HepG2 (cell line): ENCODE results near the gene CTF1. TPM values are rescaled to one million over a fixed set of nuclear protein-coding genes. Genes with fewer than 3 reads are reported as not detected.

ENCODE experiments used
- BHLHE40 ChIP-seq: IDR thresholded peaks from 2 replicates; pipeline ENCODE4 v1.6.1; 2011; ENCODE audit warnings: low read length, improper control_type of control experiment
- CEBPB ChIP-seq: IDR thresholded peaks from 2 replicates; pipeline ENCODE4 v1.6.1; 2011; ENCODE audit warnings: low read depth, low read length, improper control_type of control experiment, borderline replicate concordance
- FOSL1 ChIP-seq: sonication (generic); formaldehyde crosslinking; IDR thresholded peaks from 2 replicates; pipeline ENCODE4 v1.9.0; 2021; ENCODE audit warnings: missing genetic modification reagents, borderline replicate concordance
- MEIS2 ChIP-seq: sonication (generic); formaldehyde crosslinking; IDR thresholded peaks from 2 replicates; pipeline ENCODE4 v1.9.0; 2021; ENCODE audit warnings: mild to moderate bottlenecking, missing genetic modification reagents
- MTF2 ChIP-seq: sonication (generic); formaldehyde crosslinking; IDR thresholded peaks from 2 replicates; pipeline ENCODE4 v1.5.0; 2020; ENCODE audit warnings: missing genetic modification reagents, borderline replicate concordance
- PHF21A ChIP-seq: sonication (generic); formaldehyde crosslinking; IDR thresholded peaks from 2 replicates; pipeline ENCODE4 v1.5.0; 2020; ENCODE audit warnings: mild to moderate bottlenecking, missing genetic modification reagents
- POLR2A ChIP-seq, 2 experiments: IDR thresholded peaks; 2 replicates each; pipeline ENCODE4 v1.6.1; 2011; ENCODE audit warnings: low read depth in 2 of 2, low read length in 2 of 2, mild to moderate bottlenecking in 1 of 2, moderate library complexity in 1 of 2; ENCODE audit not compliant: insufficient read depth in 1 of 2
- RAD21 ChIP-seq: fragments of 450-650 bp; formaldehyde crosslinking; IDR thresholded peaks from 2 replicates; pipeline ENCODE4 v1.5.0; 2020; ENCODE audit warnings: mild to moderate bottlenecking
- TEAD3 ChIP-seq: optimal IDR thresholded peaks from 2 replicates; pipeline ENCODE3; 2016; ENCODE audit warnings: borderline replicate concordance
- ZNF124 ChIP-seq: sonication (generic); formaldehyde crosslinking; IDR thresholded peaks from 2 replicates; pipeline ENCODE4 v1.4.0; 2020; ENCODE audit warnings: missing genetic modification reagents
- ZNF468 ChIP-seq: sonication (generic); formaldehyde crosslinking; IDR thresholded peaks from 2 replicates; pipeline ENCODE4 v1.8.0; 2022; ENCODE audit warnings: mild to moderate bottlenecking, moderate library complexity, missing genetic modification reagents
- ZNF792 ChIP-seq: IDR thresholded peaks from 2 replicates; pipeline ENCODE4 v1.6.1; 2016
- polyA plus RNA-seq, 8 experiments: library from polyadenylated mRNA; depleted of rRNA in 3 of 8; stranded (reverse) in 7 of 8; unstranded in 1 of 8; fragments of >200 nt; fragmentation: Illumina TruSeq in 4 of 8; extraction: Trizol in 4 of 8; gene quantifications; 2 replicates each; pipeline versions ENCODE4 v1.2.1 to v1.2.3, GENCODE V29; 2011 to 2016; ENCODE audit warnings: low read depth in 4 of 8, missing spikeins in 1 of 8, mixed read lengths in 1 of 8; ENCODE audit not compliant: insufficient read depth in 1 of 8
- total RNA-seq, 5 experiments: library from RNA; depleted of rRNA; stranded (reverse); fragments of >200 nt; fragmentation: Illumina TruSeq; extraction: Trizol; gene quantifications; 2 replicates each; pipeline ENCODE4 v1.2.3, GENCODE V29; 2016; ENCODE audit warnings: low read depth in 1 of 5
- TF ChIP-seq, protein P1 (sequence below): sonication (generic); formaldehyde crosslinking; IDR thresholded peaks from 2 replicates; pipeline ENCODE4 v1.4.0; 2020; ENCODE audit warnings: missing genetic modification reagents
- TF ChIP-seq, protein P2 (sequence below): sonication (generic); formaldehyde crosslinking; conservative IDR thresholded peaks from 2 replicates; pipeline ENCODE4 v1.8.0; 2022; ENCODE audit warnings: missing genetic modification reagents
- TF ChIP-seq, protein P3 (sequence below): sonication (generic); formaldehyde crosslinking; IDR thresholded peaks from 2 replicates; pipeline ENCODE4 v1.4.0; 2020; ENCODE audit warnings: missing genetic modification reagents
- TF ChIP-seq, protein P4 (sequence below): sonication (generic); formaldehyde crosslinking; IDR thresholded peaks from 2 replicates; pipeline ENCODE4 v1.8.0; 2022; ENCODE audit warnings: missing genetic modification reagents, mild to moderate bottlenecking, moderate library complexity, borderline replicate concordance
- TF ChIP-seq, protein P5 (sequence below): sonication (generic); formaldehyde crosslinking; IDR thresholded peaks from 2 replicates; pipeline ENCODE4 v1.5.0; 2020; ENCODE audit warnings: mild to moderate bottlenecking, missing genetic modification reagents, borderline replicate concordance

The CTF1 gene
- total and polyA plus RNA-seq, 2 of the 13 experiments (the other 11 are each of a cell fraction or from before 2014, with no cell fraction given) = 0.13 to 1.8 TPM

DNA sequence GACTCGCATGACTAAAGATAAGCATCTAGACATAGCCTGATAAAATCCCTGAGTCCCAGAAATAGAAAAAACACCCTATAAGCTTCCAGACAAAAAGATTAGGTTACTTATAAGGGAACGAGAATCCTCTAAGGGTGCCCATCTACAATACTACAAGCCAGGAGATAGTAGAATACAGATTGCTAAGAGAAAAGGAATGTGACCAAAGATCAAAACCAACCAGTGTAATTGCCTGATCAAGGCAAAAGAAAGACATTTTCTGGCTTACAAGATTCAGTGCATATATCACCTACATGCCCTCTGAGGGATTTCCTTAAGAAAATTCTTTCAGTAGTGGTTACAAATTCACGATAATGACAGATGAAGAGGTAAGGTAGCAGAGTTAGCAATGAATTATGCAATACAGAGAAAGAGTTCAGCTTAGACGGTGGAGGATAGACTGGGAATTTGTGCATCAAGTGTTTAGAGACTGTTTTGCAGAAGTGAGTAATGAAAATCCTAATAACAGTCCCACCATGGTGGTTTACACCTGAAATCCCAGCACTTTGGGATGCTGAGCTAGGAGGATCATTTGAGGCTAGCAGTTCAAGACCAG lies 37.5 kb upstream of the CTF1 start (continued):
- TF ChIP-seq CEBPB (peak; percentile 55; the same call in 1 of the 2 replicates), ZNF124 (CRISPR knock-in tag) (no peak), POLR2A (IDR thresholded peaks at IDR 0.05; ENCODE audit: insufficient read depth in 1 of 2, low read depth in 2 of 2, low read length in 2 of 2) (no peak), FOSL1 (CRISPR knock-in tag) (peak; percentile 35; the same call in 1 of the 2 replicates), ZNF792 (CRISPR knock-in tag) (peak; percentile 87; the same call in 1 of the 2 replicates), RAD21 (CRISPR knock-in tag) (no peak), PHF21A (CRISPR knock-in tag) (no peak), BHLHE40 (no peak), TEAD3 (peak; percentile 58), ZNF468 (CRISPR knock-in tag) (no peak), MEIS2 (no peak), MTF2 (no peak)
- TF ChIP-seq, protein P1, sequence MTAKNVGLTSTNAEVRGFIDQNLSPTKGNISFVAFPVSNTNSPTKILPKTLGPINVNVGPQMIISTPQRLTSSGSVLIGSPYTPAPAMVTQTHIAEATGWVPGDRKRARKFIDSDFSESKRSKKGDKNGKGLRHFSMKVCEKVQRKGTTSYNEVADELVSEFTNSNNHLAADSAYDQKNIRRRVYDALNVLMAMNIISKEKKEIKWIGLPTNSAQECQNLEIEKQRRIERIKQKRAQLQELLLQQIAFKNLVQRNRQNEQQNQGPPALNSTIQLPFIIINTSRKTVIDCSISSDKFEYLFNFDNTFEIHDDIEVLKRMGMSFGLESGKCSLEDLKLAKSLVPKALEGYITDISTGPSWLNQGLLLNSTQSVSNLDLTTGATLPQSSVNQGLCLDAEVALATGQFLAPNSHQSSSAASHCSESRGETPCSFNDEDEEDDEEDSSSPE (CRISPR knock-in tag) = no peak
- TF ChIP-seq, protein P2, sequence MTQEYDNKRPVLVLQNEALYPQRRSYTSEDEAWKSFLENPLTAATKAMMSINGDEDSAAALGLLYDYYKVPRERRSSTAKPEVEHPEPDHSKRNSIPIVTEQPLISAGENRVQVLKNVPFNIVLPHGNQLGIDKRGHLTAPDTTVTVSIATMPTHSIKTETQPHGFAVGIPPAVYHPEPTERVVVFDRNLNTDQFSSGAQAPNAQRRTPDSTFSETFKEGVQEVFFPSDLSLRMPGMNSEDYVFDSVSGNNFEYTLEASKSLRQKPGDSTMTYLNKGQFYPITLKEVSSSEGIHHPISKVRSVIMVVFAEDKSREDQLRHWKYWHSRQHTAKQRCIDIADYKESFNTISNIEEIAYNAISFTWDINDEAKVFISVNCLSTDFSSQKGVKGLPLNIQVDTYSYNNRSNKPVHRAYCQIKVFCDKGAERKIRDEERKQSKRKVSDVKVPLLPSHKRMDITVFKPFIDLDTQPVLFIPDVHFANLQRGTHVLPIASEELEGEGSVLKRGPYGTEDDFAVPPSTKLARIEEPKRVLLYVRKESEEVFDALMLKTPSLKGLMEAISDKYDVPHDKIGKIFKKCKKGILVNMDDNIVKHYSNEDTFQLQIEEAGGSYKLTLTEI (CRISPR knock-in tag) = no peak
- TF ChIP-seq, protein P3, sequence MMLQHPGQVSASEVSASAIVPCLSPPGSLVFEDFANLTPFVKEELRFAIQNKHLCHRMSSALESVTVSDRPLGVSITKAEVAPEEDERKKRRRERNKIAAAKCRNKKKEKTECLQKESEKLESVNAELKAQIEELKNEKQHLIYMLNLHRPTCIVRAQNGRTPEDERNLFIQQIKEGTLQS (CRISPR knock-in tag) = peak; percentile 25; the same call in 1 of the 2 replicates
- TF ChIP-seq, protein P4, sequence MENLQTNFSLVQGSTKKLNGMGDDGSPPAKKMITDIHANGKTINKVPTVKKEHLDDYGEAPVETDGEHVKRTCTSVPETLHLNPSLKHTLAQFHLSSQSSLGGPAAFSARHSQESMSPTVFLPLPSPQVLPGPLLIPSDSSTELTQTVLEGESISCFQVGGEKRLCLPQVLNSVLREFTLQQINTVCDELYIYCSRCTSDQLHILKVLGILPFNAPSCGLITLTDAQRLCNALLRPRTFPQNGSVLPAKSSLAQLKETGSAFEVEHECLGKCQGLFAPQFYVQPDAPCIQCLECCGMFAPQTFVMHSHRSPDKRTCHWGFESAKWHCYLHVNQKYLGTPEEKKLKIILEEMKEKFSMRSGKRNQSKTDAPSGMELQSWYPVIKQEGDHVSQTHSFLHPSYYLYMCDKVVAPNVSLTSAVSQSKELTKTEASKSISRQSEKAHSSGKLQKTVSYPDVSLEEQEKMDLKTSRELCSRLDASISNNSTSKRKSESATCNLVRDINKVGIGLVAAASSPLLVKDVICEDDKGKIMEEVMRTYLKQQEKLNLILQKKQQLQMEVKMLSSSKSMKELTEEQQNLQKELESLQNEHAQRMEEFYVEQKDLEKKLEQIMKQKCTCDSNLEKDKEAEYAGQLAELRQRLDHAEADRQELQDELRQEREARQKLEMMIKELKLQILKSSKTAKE (CRISPR knock-in tag) = no peak
- TF ChIP-seq, protein P5, sequence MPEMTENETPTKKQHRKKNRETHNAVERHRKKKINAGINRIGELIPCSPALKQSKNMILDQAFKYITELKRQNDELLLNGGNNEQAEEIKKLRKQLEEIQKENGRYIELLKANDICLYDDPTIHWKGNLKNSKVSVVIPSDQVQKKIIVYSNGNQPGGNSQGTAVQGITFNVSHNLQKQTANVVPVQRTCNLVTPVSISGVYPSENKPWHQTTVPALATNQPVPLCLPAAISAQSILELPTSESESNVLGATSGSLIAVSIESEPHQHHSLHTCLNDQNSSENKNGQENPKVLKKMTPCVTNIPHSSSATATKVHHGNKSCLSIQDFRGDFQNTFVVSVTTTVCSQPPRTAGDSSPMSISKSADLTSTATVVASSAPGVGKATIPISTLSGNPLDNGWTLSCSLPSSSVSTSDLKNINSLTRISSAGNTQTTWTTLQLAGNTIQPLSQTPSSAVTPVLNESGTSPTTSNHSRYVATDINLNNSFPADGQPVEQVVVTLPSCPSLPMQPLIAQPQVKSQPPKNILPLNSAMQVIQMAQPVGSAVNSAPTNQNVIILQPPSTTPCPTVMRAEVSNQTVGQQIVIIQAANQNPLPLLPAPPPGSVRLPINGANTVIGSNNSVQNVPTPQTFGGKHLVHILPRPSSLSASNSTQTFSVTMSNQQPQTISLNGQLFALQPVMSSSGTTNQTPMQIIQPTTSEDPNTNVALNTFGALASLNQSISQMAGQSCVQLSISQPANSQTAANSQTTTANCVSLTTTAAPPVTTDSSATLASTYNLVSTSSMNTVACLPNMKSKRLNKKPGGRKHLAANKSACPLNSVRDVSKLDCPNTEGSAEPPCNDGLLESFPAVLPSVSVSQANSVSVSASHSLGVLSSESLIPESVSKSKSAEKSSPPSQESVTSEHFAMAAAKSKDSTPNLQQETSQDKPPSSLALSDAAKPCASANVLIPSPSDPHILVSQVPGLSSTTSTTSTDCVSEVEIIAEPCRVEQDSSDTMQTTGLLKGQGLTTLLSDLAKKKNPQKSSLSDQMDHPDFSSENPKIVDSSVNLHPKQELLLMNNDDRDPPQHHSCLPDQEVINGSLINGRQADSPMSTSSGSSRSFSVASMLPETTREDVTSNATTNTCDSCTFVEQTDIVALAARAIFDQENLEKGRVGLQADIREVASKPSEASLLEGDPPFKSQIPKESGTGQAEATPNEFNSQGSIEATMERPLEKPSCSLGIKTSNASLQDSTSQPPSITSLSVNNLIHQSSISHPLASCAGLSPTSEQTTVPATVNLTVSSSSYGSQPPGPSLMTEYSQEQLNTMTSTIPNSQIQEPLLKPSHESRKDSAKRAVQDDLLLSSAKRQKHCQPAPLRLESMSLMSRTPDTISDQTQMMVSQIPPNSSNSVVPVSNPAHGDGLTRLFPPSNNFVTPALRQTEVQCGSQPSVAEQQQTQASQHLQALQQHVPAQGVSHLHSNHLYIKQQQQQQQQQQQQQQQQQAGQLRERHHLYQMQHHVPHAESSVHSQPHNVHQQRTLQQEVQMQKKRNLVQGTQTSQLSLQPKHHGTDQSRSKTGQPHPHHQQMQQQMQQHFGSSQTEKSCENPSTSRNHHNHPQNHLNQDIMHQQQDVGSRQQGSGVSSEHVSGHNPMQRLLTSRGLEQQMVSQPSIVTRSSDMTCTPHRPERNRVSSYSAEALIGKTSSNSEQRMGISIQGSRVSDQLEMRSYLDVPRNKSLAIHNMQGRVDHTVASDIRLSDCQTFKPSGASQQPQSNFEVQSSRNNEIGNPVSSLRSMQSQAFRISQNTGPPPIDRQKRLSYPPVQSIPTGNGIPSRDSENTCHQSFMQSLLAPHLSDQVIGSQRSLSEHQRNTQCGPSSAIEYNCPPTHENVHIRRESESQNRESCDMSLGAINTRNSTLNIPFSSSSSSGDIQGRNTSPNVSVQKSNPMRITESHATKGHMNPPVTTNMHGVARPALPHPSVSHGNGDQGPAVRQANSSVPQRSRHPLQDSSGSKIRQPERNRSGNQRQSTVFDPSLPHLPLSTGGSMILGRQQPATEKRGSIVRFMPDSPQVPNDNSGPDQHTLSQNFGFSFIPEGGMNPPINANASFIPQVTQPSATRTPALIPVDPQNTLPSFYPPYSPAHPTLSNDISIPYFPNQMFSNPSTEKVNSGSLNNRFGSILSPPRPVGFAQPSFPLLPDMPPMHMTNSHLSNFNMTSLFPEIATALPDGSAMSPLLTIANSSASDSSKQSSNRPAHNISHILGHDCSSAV (CRISPR knock-in tag) = no peak
